Femur (tissue), 1 donor: ENCODE measurements around the gene PITRM1.

Experiments used
- DNase-seq: peaks from one replicate; pipeline ENCODE4 v3.0.0-alpha.2; 2017

Gene PITRM1

DNA sequence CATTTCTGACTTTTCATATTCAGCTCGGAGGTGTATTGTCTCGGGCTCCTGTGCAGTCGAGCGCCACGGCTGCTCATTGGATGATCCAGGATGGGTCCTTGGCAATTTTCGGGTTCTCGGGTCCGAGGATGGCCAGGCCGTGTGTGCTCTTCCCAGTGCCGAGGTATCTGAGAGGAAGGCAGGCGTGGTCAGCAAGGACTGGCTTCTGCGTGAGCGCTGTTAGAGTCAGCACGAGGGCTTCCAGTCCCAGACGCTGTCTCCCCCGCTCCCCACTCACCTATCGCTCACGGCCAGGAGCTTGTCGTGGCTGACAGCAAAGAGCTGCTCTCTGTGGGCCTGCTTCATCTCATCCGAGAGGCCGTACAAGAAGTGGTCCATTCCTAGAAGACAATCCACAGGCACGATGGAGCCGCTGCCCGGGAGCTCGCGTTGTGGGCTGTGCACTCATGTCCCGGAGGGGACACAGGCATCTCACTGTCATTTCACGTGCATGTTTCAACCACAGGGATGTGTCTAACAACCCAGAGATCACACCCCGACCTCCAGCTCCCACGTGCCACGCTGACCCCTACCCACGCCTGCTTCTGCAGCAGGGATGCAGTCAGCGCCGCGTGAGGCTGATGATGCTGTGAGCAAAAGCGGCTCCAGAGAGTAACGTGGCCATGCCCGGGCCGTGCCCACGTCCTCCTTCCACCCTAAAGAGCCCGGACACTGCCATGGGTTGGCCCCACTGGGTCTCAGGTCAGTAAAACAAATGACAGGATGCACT, 34.4 kb downstream of the PITRM1 start:
- DNase-seq, result no peak

- peak; percentile 90 for DNase-seq
Observed at GRCh38 chr10:3136763-3137611, 35.6 kb downstream of the PITRM1 start.

DNA sequence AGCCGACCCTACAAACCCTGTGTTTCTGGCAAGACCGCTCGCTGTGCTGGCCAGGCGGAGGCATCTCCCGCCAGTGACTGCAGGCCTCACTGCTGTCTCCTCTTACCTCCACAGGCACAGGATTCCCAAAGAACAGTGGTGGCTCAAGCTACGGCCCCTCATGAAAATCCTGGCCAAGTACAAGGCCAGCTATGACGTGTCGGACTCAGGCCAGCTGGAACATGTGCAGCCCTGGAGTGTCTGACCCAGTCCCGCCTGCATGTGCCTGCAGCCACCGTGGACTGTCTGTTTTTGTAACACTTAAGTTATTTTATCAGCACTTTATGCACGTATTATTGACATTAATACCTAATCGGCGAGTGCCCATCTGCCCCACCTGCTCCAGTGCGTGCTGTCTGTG, 36.2 kb downstream of the PITRM1 start:
- DNase-seq, result peak; percentile 84

DNA sequence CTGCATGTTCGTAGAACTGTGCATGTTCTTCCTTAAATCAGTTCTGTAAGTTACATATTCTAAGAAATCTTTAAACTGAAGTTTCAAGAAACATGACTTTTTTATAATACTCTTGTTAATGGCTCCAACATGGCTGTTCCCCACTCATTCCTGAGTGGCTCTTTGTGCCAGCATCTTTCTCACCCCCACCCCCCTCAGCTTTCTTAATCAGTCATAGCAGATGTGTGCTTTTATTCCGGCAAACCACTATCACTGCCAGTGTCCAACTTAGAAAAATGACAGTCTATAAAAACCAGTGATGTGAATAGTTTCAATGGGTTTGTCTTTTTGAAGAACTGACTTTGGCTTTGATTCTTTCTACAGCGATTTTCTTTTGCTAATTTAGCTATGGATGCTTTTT, 37.6 kb downstream of the PITRM1 start:
- DNase-seq, result no peak

GRCh38 chr10:3133948-3134347, 38.6 kb downstream of the PITRM1 start:
- DNase-seq, result no peak

GRCh38 chr10:3132036-3133025, 40.3 kb downstream of the PITRM1 start:
- DNase-seq, result no peak

DNA sequence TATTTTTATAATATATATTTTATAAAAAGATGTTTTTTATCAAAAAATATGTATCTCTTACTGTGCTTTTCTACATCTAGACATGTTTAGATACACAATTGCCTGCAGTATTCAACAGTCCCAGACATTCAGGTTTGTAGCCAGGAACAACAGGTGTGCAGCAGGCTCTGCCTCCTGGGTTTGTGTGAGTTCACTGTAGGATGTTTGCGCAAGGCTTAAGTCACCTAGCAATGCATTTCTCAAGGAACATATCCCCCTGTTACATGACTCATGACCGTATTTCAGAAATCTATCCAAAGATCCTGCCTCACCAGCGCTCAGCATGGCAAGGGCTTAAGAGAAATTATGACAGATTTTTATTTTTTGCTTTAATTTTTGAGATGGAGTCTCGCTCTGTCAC, 41.5 kb downstream of the PITRM1 start:
- DNase-seq, result no peak

DNA sequence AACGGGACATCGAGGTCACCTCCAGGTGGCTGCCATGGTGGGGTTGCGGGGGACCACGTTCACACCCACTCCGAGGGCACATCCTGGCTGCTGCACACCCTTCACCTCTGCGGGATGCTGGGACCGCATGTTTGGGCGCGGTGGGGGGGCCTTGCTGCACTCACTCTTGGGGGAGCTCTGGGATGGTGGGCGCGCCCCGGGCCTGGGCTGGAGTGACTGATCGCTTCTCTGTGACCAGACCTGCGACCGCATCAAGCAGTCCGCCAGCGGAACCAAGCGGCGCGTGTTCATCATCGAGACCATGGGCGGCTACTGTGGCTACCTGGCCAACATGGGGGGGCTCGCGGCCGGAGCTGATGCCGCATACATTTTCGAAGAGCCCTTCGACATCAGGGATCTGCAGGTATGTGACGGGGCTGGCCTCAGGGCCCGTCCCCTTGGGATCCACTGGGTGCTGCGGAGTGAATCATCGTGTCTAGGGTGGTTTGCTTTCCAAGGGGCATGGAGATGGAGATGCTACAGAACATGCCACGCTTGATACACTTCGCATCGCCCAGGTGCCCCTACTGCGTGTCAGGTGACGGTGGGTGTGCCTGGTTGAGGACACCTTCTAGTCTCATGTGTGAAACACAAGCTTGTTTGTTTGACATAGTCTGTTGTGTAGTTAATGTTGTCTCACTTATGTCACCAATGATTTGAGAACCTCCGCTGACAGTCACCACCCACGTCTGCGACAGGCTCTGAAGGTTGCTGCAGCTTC, 42.8 kb downstream of the PITRM1 start:
- DNase-seq, result no peak

GRCh38 chr10:3128379-3129130, 44.0 kb downstream of the PITRM1 start:
- DNase-seq, result no peak

- no peak for DNase-seq
Observed at GRCh38 chr10:3127921-3128320, 44.7 kb downstream of the PITRM1 start.

- no peak for DNase-seq
Observed at GRCh38 chr10:3126741-3127346, 45.7 kb downstream of the PITRM1 start.

GRCh38 chr10:3126249-3126648, 46.3 kb downstream of the PITRM1 start:
- no peak for DNase-seq

DNA sequence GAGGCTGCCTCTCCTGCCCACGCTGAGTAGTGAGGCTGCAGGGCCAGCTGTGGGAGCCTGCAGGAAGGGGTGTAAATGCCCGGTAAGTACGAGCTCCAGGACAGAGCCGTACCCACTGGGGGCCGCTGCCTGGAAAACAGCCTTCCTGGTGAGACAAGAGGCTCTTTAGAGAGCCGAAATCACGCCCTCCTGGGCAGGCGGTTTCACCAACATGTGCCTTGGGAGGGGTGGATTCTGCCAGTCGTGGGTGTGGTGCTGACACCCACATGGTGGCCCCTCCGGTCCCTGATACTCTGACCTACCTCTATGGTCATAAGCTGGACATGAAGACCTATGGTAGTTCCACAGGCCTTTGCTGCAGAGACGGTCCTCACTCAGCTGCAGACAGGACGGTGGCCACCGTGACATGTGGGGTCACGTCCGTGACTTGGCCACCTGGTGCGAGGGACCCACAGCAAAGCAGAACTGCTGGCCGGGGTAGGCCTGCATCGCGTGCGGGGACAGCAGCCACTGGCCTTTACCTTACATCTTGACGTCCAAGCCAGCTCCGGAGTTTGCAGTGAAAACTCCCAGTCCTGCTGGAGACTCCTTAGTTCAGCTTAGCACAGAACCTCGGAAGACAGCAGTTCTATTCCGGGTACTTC, 46.9 kb downstream of the PITRM1 start:
- no peak for DNase-seq

- DNase-seq, result no peak
Observed at GRCh38 chr10:3124412-3125175, 48.0 kb downstream of the PITRM1 start.

GRCh38 chr10:3123571-3124411, 48.8 kb downstream of the PITRM1 start:
- DNase-seq, result no peak

- no peak for DNase-seq
Observed at GRCh38 chr10:3122486-3123205, 49.9 kb downstream of the PITRM1 start.

DNA sequence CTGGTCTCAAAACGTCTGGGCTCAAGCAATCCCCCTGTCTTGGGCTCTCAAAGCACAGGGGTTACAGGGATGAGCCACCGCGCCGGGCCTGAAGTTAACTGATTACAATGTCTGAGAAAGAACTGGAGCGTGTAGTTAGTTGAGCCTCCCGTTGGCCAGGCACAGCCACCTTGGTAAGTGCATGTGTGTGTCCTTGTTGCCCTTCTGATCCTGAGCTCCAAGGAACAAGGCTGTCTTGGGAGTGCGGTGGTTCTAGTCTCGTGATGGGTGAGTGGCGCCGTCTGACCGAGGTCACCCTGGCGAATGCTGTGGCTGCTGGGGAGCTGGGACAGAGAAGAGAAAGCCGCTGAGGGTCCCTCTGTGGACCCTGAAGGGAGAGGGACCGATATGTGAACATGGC, 50.5 kb downstream of the PITRM1 start:
- no peak for DNase-seq
